HG03457 (cell line): ENCODE data around the gene OR51S1.
"Not testable (repeated sequence)": the region's sequence is repeated elsewhere in the genome, so short reads cannot be mapped to it uniquely, and the experiment has no call there.

Experiments
- ATAC-seq: cut with Tn5 transposase; IDR thresholded peaks from one replicate; pipeline ENCODE4 v1.9.1; 2021; ENCODE audit warnings: moderate number of reproducible peaks; ENCODE audit not compliant: unreplicated experiment

OR51S1 gene

DNA sequence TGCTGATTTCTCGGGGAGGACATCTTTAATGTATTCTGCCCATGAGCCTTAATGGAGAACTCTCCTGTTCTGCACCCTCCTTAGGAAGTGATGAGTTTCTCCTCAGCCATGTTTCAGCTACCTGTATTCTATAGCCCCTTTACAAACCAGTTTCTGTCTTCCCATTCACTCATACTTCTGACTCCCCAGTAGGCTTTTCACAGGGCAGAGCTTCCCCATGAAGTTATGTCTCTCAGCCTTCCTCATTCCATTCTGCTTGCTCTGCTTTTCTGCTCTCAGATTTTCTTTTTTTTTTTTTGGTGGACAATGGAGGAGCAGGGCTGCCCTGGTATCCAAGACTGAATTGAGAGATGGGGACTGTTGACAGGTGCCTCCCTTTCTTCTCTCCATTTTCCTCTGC, 40.5 kb downstream of the OR51S1 start:
- ATAC-seq = no peak

DNA sequence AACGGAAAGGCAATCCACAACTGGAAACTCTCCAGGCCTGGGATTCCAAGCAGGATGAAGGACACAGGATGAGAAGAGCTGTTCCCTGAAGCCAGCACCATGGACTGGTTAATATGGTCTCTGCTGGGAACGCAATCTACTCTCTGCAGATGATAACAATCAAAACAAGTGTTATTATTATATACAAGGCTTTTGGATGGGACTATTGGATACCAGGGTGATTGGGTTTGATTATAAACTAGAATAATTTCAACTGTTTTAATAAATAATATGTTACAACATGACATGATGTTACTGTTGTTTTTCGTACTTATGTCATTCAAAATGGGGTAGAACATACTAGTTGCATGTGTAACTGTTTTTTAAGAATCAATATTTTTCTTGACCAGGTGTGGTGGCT, 44.7 kb downstream of the OR51S1 start, which contains the start of gene OR52R1:
Gene OR52R1, minus strand, starts transcription at position 101 of the 400 bp plus-strand sequence. Its CDS starts 0 bp downstream, at position 101.
- ATAC-seq = no peak

- ATAC-seq = not testable (repeated sequence)
These were observed 47.7 kb downstream of the OR51S1 start for GRCh38 chr11:4801316-4801715.

DNA sequence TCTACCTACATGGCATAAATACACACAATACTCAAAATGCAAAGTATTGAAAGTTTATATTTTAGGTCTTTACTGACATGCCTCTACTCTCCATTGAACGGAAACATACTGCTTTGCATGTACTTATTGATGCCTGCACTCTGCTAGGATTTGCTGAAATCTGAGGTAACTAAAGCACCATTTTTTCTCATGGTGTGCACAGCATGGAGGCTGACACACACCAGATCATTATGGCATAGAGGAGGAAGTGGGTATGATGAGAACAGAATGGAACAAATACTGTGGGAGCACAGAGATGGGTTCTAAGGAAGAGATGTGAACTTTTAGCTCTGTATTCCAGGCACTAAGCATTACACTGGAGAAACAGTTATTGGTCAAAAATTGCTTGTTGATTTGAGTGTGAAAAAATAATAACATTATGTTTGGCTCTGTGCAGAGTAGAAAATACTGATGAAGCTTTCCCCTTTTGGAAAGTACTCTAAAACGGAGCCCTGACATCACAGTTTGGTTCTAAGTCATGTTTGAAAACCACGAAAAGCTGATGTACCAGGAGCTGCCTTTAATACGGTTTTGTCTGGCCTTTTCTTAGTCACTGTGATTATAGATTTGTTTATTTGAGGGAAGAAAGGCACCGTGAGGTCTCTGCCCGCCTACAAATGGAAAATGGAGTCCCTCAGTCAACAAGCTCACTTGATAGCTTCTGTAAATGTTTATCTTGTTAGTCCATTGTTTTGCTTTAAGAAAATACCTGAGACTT, 50.4 kb downstream of the OR51S1 start:
- ATAC-seq = no peak
